H1 (cell line): ENCODE data around the gene ADK. TPM values are rescaled to one million over a fixed set of nuclear protein-coding genes. Genes with fewer than 3 reads are reported as not detected.

Experiments used
- CTCF ChIA-PET: fragments of 300-600 bp; sonication (Branson Sonifier 250); formaldehyde crosslinking; loops from one replicate; lab custom pipeline; 2021; ENCODE audit not compliant: partially characterized antibody; lab: Charles Lee
- POLR2A ChIA-PET: fragments of 300-600 bp; sonication (Branson Sonifier 250); formaldehyde crosslinking; loops from one replicate; lab custom pipeline; 2021; ENCODE audit warnings: inconsistent platforms; ENCODE audit not compliant: partially characterized antibody; lab: Charles Lee
- DNase-seq, 2 experiments: peaks; one replicate each; pipeline versions ENCODE4 v3.0.0 to v3.0.0-alpha.2; 2010 to 2022; ENCODE audit warnings: low spot score in 2 of 2, low read depth in 1 of 2, mixed read lengths in 1 of 2
- FAIRE-seq: peaks from 2 replicates; lab custom pipeline; 2011; peaks lifted over from hg19 to GRCh38; lab: Jason Lieb, UNC
- H2AFZ ChIP-seq: 2 replicates; pipeline ENCODE4 v1.8.1; 2012; ENCODE audit warnings: low read length, inconsistent platforms
- H2AK5ac ChIP-seq: 2 replicates; pipeline ENCODE4 v1.6.1; 2013; ENCODE audit warnings: low read depth, low read length
- H2BK120ac ChIP-seq: replicated peaks from 2 replicates; pipeline ENCODE3; 2013; ENCODE audit warnings: low read depth, low read length, inconsistent platforms
- H2BK12ac ChIP-seq: 2 replicates; pipeline ENCODE4 v1.6.1; 2013; ENCODE audit warnings: low read depth, low read length
- H2BK15ac ChIP-seq: 2 replicates; pipeline ENCODE4 v1.6.1; 2013; ENCODE audit warnings: low read length
- H2BK20ac ChIP-seq: 2 replicates; pipeline ENCODE4 v1.6.1; 2013; ENCODE audit warnings: low read length
- H2BK5ac ChIP-seq: 2 replicates; pipeline ENCODE4 v1.6.1; 2013; ENCODE audit warnings: low read depth, low read length
- H3K14ac ChIP-seq: 2 replicates; pipeline ENCODE4 v1.6.1; 2013; ENCODE audit warnings: inconsistent platforms; ENCODE audit not compliant: insufficient read length
- H3K18ac ChIP-seq: 2 replicates; pipeline ENCODE4 v1.6.1; 2013; ENCODE audit warnings: low read length; ENCODE audit errors: extremely low read depth
- H3K23ac ChIP-seq: 2 replicates; pipeline ENCODE4 v1.6.1; 2013; ENCODE audit warnings: inconsistent platforms; ENCODE audit not compliant: insufficient read length
- H3K23me2 ChIP-seq: 2 replicates; pipeline ENCODE4 v1.6.1; 2013; ENCODE audit warnings: low read depth, low read length
- H3K27ac ChIP-seq: 2 replicates; pipeline ENCODE4 v1.6.1; 2011; ENCODE audit warnings: low read depth, low read length, inconsistent platforms
- H3K27me3 ChIP-seq, 4 experiments: replicated peaks in 1 of 4; 1 replicate in 1 of 4; 2 replicates in 3 of 4; pipeline versions ENCODE4 v1.6.1 to v1.8.1; 2011 to 2013; ENCODE audit warnings: low read length in 3 of 4, mild to moderate bottlenecking in 3 of 4, inconsistent platforms in 2 of 4, mixed read lengths in 2 of 4, moderate library complexity in 1 of 4; ENCODE audit not compliant: control insufficient read depth in 3 of 4, insufficient read depth in 3 of 4; ENCODE audit errors: extremely low read depth in 1 of 4
- H3K36me3 ChIP-seq, 4 experiments: 2 replicates each; pipeline versions ENCODE4 v1.6.1 to v1.8.1; 2011 to 2013; ENCODE audit warnings: mild to moderate bottlenecking in 4 of 4, low read length in 3 of 4, moderate library complexity in 2 of 4, control low read depth in 1 of 4, inconsistent platforms in 1 of 4; ENCODE audit not compliant: insufficient read depth in 4 of 4, control insufficient read depth in 2 of 4
- H3K4ac ChIP-seq: replicated peaks from 2 replicates; pipeline ENCODE3; 2013; ENCODE audit warnings: low read length, low read depth, mixed read lengths, inconsistent platforms; ENCODE audit not compliant: insufficient read length
- H3K4me1 ChIP-seq, 4 experiments: replicated peaks in 1 of 4; 1 replicate in 1 of 4; 2 replicates in 3 of 4; pipeline versions ENCODE4 v1.6.1 to v1.8.1; 2011 to 2013; ENCODE audit warnings: low read length in 3 of 4, inconsistent platforms in 2 of 4, mixed read lengths in 1 of 4; ENCODE audit not compliant: insufficient read depth in 4 of 4, control insufficient read depth in 3 of 4
- H3K4me2 ChIP-seq, 2 experiments: 2 replicates each; pipeline versions ENCODE4 v1.6.1 to v1.8.1; 2011 to 2013; ENCODE audit warnings: low read depth in 2 of 2, low read length in 2 of 2, control low read depth in 1 of 2, inconsistent platforms in 1 of 2, mild to moderate bottlenecking in 1 of 2; ENCODE audit not compliant: insufficient read depth in 1 of 2
- H3K4me3 ChIP-seq, 4 experiments: fragments of 200-600, 300-600 bp in 1 of 4; sonication (generic), shearing (Covaris generic), sonication (Bioruptor Twin) in 1 of 4; 2 replicates each; pipeline versions ENCODE4 v1.5.1 to v1.8.1; 2011 to 2016; ENCODE audit warnings: low read length in 4 of 4, low read depth in 3 of 4, control low read depth in 2 of 4, inconsistent platforms in 2 of 4, mild to moderate bottlenecking in 2 of 4, mixed read lengths in 1 of 4, moderate library complexity in 1 of 4; ENCODE audit not compliant: insufficient read depth in 2 of 4; ENCODE audit errors: extremely low read depth in 1 of 4
- H3K56ac ChIP-seq: replicated peaks from 2 replicates; pipeline ENCODE3; 2013; ENCODE audit warnings: low read depth, mild to moderate bottlenecking, mixed read lengths, low read length, inconsistent platforms; ENCODE audit not compliant: insufficient read length
- H3K79me1 ChIP-seq: 2 replicates; pipeline ENCODE4 v1.6.1; 2013; ENCODE audit warnings: low read depth, low read length, control low read depth
- H3K79me2 ChIP-seq, 2 experiments: 2 replicates each; pipeline versions ENCODE4 v1.6.1 to v1.8.1; 2012 to 2013; ENCODE audit warnings: low read length in 2 of 2, mild to moderate bottlenecking in 2 of 2, inconsistent platforms in 1 of 2; ENCODE audit not compliant: insufficient read depth in 2 of 2, control insufficient read depth in 1 of 2
- H3K9ac ChIP-seq, 4 experiments: replicated peaks in 1 of 4; 1 replicate in 1 of 4; 2 replicates in 3 of 4; pipeline versions ENCODE4 v1.6.1 to v1.8.1; 2011 to 2013; ENCODE audit warnings: low read depth in 3 of 4, low read length in 3 of 4, control low read depth in 2 of 4, mild to moderate bottlenecking in 2 of 4, moderate library complexity in 2 of 4, inconsistent platforms in 1 of 4; ENCODE audit errors: extremely low read depth in 1 of 4
- H3K9me3 ChIP-seq, 2 experiments: 2 replicates each; pipeline versions ENCODE4 v1.6.1 to v1.8.1; 2012 to 2013; ENCODE audit warnings: mild to moderate bottlenecking in 2 of 2, moderate library complexity in 2 of 2, control low read depth in 1 of 2, inconsistent platforms in 1 of 2, low read depth in 1 of 2, low read length in 1 of 2, mixed read lengths in 1 of 2; ENCODE audit not compliant: insufficient read depth in 2 of 2
- H4K20me1 ChIP-seq, 2 experiments: replicated peaks in 1 of 2; 2 replicates each; pipeline versions ENCODE3 to v1.8.1; 2011 to 2013; ENCODE audit warnings: inconsistent platforms in 2 of 2, low read length in 2 of 2, mild to moderate bottlenecking in 1 of 2; ENCODE audit not compliant: insufficient read depth in 2 of 2, control insufficient read depth in 1 of 2
- H4K5ac ChIP-seq: 2 replicates; pipeline ENCODE4 v1.6.1; 2013; ENCODE audit warnings: low read length, low read depth, mixed read lengths, inconsistent platforms; ENCODE audit not compliant: insufficient read length
- H4K8ac ChIP-seq: 2 replicates; pipeline ENCODE4 v1.8.0; 2013; ENCODE audit warnings: mild to moderate bottlenecking, moderate library complexity, low read length, inconsistent platforms; ENCODE audit not compliant: insufficient read depth; ENCODE audit errors: extremely low read depth
- H4K91ac ChIP-seq: replicated peaks from 2 replicates; pipeline ENCODE3; 2013; ENCODE audit warnings: low read length, mixed read lengths, inconsistent platforms; ENCODE audit not compliant: insufficient read length
- BACH1 ChIP-seq: IDR thresholded peaks from 2 replicates; pipeline ENCODE4 v1.6.1; 2012; ENCODE audit warnings: low read length, improper control_type of control experiment
- BRCA1 ChIP-seq: IDR thresholded peaks from 2 replicates; pipeline ENCODE4 v1.6.1; 2012; ENCODE audit warnings: low read depth, low read length, improper control_type of control experiment
- CEBPB ChIP-seq: IDR thresholded peaks from 2 replicates; pipeline ENCODE4 v1.6.1; 2012; ENCODE audit warnings: low read depth, low read length
- CHD1 ChIP-seq: IDR thresholded peaks from 2 replicates; pipeline ENCODE4 v1.6.1; 2012; ENCODE audit warnings: low read depth, low read length, improper control_type of control experiment
- EP300 ChIP-seq, 2 experiments: IDR thresholded peaks; 1 replicate in 1 of 2; 2 replicates in 1 of 2; pipeline ENCODE4 v1.6.1; 2011 to 2012; ENCODE audit warnings: low read depth in 2 of 2, low read length in 2 of 2, mild to moderate bottlenecking in 2 of 2, borderline replicate concordance in 1 of 2, inconsistent platforms in 1 of 2, moderate library complexity in 1 of 2
- GABPA ChIP-seq: IDR thresholded peaks from 2 replicates; pipeline ENCODE4 v1.6.1; 2011; ENCODE audit warnings: mild to moderate bottlenecking, low read length, moderate library complexity, borderline replicate concordance; ENCODE audit not compliant: insufficient read depth
- HDAC6 ChIP-seq: IDR thresholded peaks from one replicate; pipeline ENCODE4 v1.7.1; 2012; ENCODE audit warnings: low read depth, mild to moderate bottlenecking, inconsistent platforms, low read length, moderate library complexity
- KDM1A ChIP-seq: fragments of 200-600, 300-600 bp; sonication (generic); IDR thresholded peaks from 2 replicates; pipeline ENCODE4 v1.7.1; 2016; ENCODE audit warnings: mild to moderate bottlenecking, low read length, borderline replicate concordance
- MAFK ChIP-seq: IDR thresholded peaks from 2 replicates; pipeline ENCODE4 v1.6.1; 2012; ENCODE audit warnings: low read depth, mild to moderate bottlenecking, improper control_type of control experiment, low read length
- NRF1 ChIP-seq: IDR thresholded peaks from 2 replicates; pipeline ENCODE4 v1.6.1; 2011; ENCODE audit warnings: mild to moderate bottlenecking, low read depth, low read length, improper control_type of control experiment
- PHF8 ChIP-seq: fragments of 200-600 bp; sonication (generic); conservative IDR thresholded peaks from 2 replicates; pipeline ENCODE4 v1.7.1; 2012; ENCODE audit warnings: low read depth, mild to moderate bottlenecking, inconsistent platforms, low read length, moderate library complexity
- POLR2A ChIP-seq, 2 experiments: IDR thresholded peaks; 1 replicate in 1 of 2; 2 replicates in 1 of 2; pipeline ENCODE4 v1.6.1; 2011; ENCODE audit warnings: low read depth in 2 of 2, low read length in 2 of 2, mild to moderate bottlenecking in 2 of 2; ENCODE audit errors: control extremely low read depth in 1 of 2
- RNF2 ChIP-seq: fragments of 200-900, 300-1000 bp; sonication (generic); IDR thresholded peaks from 2 replicates; pipeline ENCODE4 v1.7.1; 2016; ENCODE audit warnings: borderline replicate concordance, low read depth, mild to moderate bottlenecking, antibody characterized with exemption, low read length; ENCODE audit not compliant: poor library complexity, severe bottlenecking; ENCODE audit errors: missing control alignments
- SIX5 ChIP-seq: IDR thresholded peaks from 2 replicates; pipeline ENCODE4 v1.6.1; 2011; ENCODE audit warnings: mild to moderate bottlenecking, low read depth, low read length
- SUZ12 ChIP-seq: fragments of 200-600 bp; sonication (generic); IDR thresholded peaks from 2 replicates; pipeline ENCODE4 v1.6.1; 2012; ENCODE audit warnings: mild to moderate bottlenecking, inconsistent platforms, low read length, moderate library complexity, mixed read lengths
- TCF12 ChIP-seq: IDR thresholded peaks from 2 replicates; pipeline ENCODE4 v1.6.1; 2011; ENCODE audit warnings: low read depth, mild to moderate bottlenecking, low read length
- WGBS, 2 experiments: shearing (Covaris generic) in 1 of 2; methylation state at CpG; one replicate each; pipeline versions ENCODE4 v1.1.6 to v1.1.7; 2013 to 2015; ENCODE audit warnings: low lambda C conversion rate in 2 of 2, mixed read lengths in 2 of 2, inconsistent platforms in 1 of 2, low coverage in 1 of 2, missing lambda C conversion rate in 1 of 2; ENCODE audit not compliant: insufficient replicate concordance in 2 of 2, insufficient coverage in 1 of 2, insufficient read length in 1 of 2; ENCODE audit errors: extremely low coverage in 1 of 2, missing lambda C conversion rate in 1 of 2; 5-methylcytosine and 5-hydroxymethylcytosine counted together
- polyA plus RNA-seq, 7 experiments: library from polyadenylated mRNA; depleted of rRNA in 3 of 7; stranded (reverse) in 5 of 7; unstranded in 2 of 7; fragments of >200 nt in 5 of 7; fragments of 200-250 nt in 2 of 7; gene quantifications; 1 replicate in 5 of 7; 2 replicates in 1 of 7; 4 replicates in 1 of 7; pipeline versions ENCODE4 v1.2.1 to v1.2.3, GENCODE V29; 2011 to 2013; ENCODE audit warnings: missing spikeins in 2 of 7, mixed read lengths in 2 of 7
- total RNA-seq: library from RNA; stranded (reverse); fragmentation: NEBNext Ultra II Directional; extraction: Animal tissue kit (Norgen Biotek cat#: 25700); gene quantifications from 2 replicates; pipeline ENCODE4 v1.2.1, GENCODE V29; 2021

ADK gene
- total and polyA plus RNA-seq, 2 of the 8 experiments (the other 6 are each of a cell fraction or from before 2014, with no cell fraction given): 12.3 to 42.4 TPM

- H2BK120ac ChIP-seq: no peak overlapping the region
- no peak overlapping the region for H2AFZ ChIP-seq
- H4K8ac ChIP-seq: no peak overlapping the region
- H3K4me1 ChIP-seq: no peaks in the 10 kb centered on the region
- DNase-seq: no peak
- no peaks in the 10 kb centered on the region for H3K23me2 ChIP-seq
- H2BK5ac ChIP-seq: no peak overlapping the region
- H3K9me3 ChIP-seq: no peaks in the 10 kb centered on the region
- H2BK15ac ChIP-seq: no peak overlapping the region
- H3K4ac ChIP-seq: no peak overlapping the region
- H3K79me2 ChIP-seq: no peaks in the 10 kb centered on the region
- no peak overlapping the region for H2AK5ac ChIP-seq
- H3K27me3 ChIP-seq: no peaks in the 10 kb centered on the region
- no peaks in the 10 kb centered on the region for H3K36me3 ChIP-seq
- H3K4me2 ChIP-seq: no peak overlapping the region
- 86% methylated on average over 5 of the region's 5 CpGs; no CpG with 5 or more reads in 1 of the 2 experiments for WGBS, 2 experiments
- H4K91ac ChIP-seq: no peak overlapping the region
- no peak overlapping the region for H4K5ac ChIP-seq
- H3K4me3 ChIP-seq: no peak overlapping the region
- POLR2A ChIA-PET: no interaction called here
- CTCF ChIA-PET: interaction anchor here (0.6 to 0.7 kb wide), 2 partner anchors 268 to 320 kb away, joined by 3 read pairs; no protein-coding TSS in a partner anchor
- no peak overlapping the region for H3K9ac ChIP-seq
- H3K27ac ChIP-seq: no peak overlapping the region
- no peak overlapping the region for H2BK12ac ChIP-seq
- no peak overlapping the region for H3K56ac ChIP-seq
- no peak for TF ChIP-seq NRF1
- TF ChIP-seq GABPA: no peak
- TF ChIP-seq BRCA1: no peak
- no peak for TF ChIP-seq KDM1A
- no peak for TF ChIP-seq POLR2A (IDR thresholded peaks at IDR 0.05; ENCODE audit: control extremely low read depth in 1 of 2, low read depth in 2 of 2, low read length in 2 of 2)
- TF ChIP-seq TCF12: no peak
- no peak for TF ChIP-seq MAFK
- TF ChIP-seq PHF8: no peak
- TF ChIP-seq CEBPB: no peak
- no peak for TF ChIP-seq HDAC6
- TF ChIP-seq SIX5: no peak
- TF ChIP-seq RNF2: no peak
- no peak for TF ChIP-seq SUZ12
- no peak for TF ChIP-seq BACH1
- no peak for TF ChIP-seq EP300 (IDR thresholded peaks at IDR 0.05; ENCODE audit: borderline replicate concordance in 1 of 2, low read depth in 2 of 2, low read length in 2 of 2)
- TF ChIP-seq CHD1: no peak
- no peak overlapping the region for H3K23ac ChIP-seq
- no peaks in the 10 kb centered on the region for H4K20me1 ChIP-seq
- H2BK20ac ChIP-seq: no peak overlapping the region
- H3K14ac ChIP-seq: no peak overlapping the region
- no peaks in the 10 kb centered on the region for H3K79me1 ChIP-seq
- no peak overlapping the region for H3K18ac ChIP-seq
- FAIRE-seq: no peak
Observed at GRCh38 chr10:74684462-74684861, 533.4 kb downstream of the ADK start.
